BE2C (cell line): Measurements from ENCODE around the gene SPARC.

Experiments used
- DNase-seq: peaks from one replicate; pipeline ENCODE4 v3.0.0-alpha.2; 2020
- H3K27me3 ChIP-seq: fragments of 250-450 bp; sonication (Bioruptor Pico); 2 replicates; pipeline ENCODE4 v1.5.1; 2020; ENCODE audit warnings: mild to moderate bottlenecking
- H3K36me3 ChIP-seq: fragments of 250-450 bp; sonication (Bioruptor Pico); 2 replicates; pipeline ENCODE4 v1.5.1; 2020; ENCODE audit warnings: mild to moderate bottlenecking
- H3K4me1 ChIP-seq: fragments of 250-450 bp; sonication (Bioruptor Pico); 2 replicates; pipeline ENCODE4 v1.5.1; 2020
- H3K4me3 ChIP-seq: 2 replicates; pipeline ENCODE4 v1.5.1; 2011; ENCODE audit warnings: low read depth, low read length
- H3K9me3 ChIP-seq: fragments of 250-450 bp; sonication (Bioruptor Pico); 2 replicates; pipeline ENCODE4 v1.5.1; 2020
- CTCF ChIP-seq: IDR thresholded peaks from 2 replicates; pipeline ENCODE4 v1.5.1; 2012; ENCODE audit warnings: mild to moderate bottlenecking, low read depth, low read length

The SPARC gene

GRCh38 chr5:151630088-151630487 lies 56.6 kb downstream of the SPARC start:
- Histone ChIP-seq H3K4me3 (no peak overlapping the region), H3K27me3 (peaks cover 7% of the 10 kb centered on the region), H3K36me3 (no peaks in the 10 kb centered on the region), H3K4me1 (no peaks in the 10 kb centered on the region), H3K9me3 (no peaks in the 10 kb centered on the region)
- DNase-seq: no peak
- no peak for TF ChIP-seq CTCF

DNA sequence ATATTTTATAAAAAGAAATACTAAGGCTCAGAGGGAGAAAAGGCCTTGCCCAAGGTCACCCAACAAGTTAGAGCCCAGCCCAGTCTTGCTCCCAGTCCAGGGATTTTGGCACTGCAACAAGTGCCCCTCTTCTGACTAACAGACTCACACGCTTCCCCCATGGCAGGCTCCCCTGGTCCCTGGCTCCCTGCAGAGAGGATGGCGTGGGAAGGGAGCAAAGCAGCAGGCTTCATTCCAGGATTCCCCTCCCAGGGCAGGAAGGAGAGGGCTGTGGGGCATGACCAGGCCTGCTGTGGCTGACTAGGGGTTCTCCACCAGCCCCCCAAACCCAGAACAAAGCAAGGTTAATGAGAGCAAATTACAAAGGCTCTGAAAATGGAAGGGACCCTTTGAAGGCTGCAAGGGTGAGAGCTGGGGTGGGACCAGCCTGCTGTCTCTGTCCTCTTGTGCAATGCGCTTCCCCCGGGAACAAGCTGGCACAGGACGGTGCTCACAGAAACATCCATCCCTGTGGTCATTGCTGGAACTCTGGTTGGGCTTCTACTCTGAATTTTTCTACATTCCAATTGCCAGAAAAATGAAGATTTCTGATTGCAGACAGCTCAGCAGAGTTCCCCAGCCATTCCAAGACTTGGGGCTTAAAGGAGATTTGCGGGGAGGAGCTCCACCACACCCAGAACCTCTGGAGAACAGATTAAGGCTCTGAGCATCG lies 58.4 kb downstream of the SPARC start:
- H3K4me1 ChIP-seq: no peaks in the 10 kb centered on the region
- H3K9me3 ChIP-seq: no peaks in the 10 kb centered on the region
- DNase-seq: no peak
- peaks cover 5% of the 10 kb centered on the region; the same call in 1 of the 2 replicates for H3K27me3 ChIP-seq
- TF ChIP-seq CTCF: no peak
- H3K36me3 ChIP-seq: no peaks in the 10 kb centered on the region
- H3K4me3 ChIP-seq: no peak overlapping the region

DNA sequence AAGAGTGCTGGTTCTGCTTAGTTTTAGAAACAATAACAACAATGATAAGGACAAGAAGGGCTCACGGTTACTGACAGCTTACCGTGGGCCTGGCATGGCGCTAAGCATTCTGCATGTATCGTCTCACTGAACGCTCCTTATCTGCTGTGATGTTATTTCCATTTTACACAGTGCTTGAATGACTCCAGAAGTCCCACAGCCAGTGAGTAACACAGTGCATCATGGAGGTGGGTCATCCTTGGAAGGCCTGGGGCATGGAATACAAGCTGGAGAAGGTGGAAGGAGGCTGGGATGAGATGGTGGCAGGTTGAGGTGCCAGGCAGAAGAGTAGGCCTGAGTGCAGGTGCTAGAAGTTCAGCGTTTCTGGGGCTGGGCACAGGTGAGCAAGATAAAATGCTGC lies 59.1 kb downstream of the SPARC start:
- H3K9me3 ChIP-seq: no peaks in the 10 kb centered on the region
- no peak for TF ChIP-seq CTCF
- DNase-seq: no peak

GRCh38 chr5:151625285-151625684 lies 61.4 kb downstream of the SPARC start:
- no peaks in the 10 kb centered on the region for H3K9me3 ChIP-seq
- TF ChIP-seq CTCF: no peak
- no peaks in the 10 kb centered on the region for H3K36me3 ChIP-seq
- DNase-seq: no peak
- H3K4me1 ChIP-seq: no peaks in the 10 kb centered on the region
- no peaks in the 10 kb centered on the region; the same call in 1 of the 2 replicates for H3K27me3 ChIP-seq
- no peak overlapping the region for H3K4me3 ChIP-seq

More for the DNA sequence above, 59.1 kb downstream of the SPARC start:
- H3K27me3 ChIP-seq: peaks cover under 1% of the 10 kb centered on the region; the same call in 1 of the 2 replicates
- H3K36me3 ChIP-seq: no peaks in the 10 kb centered on the region
- H3K4me3 ChIP-seq: no peak overlapping the region
- H3K4me1 ChIP-seq: no peaks in the 10 kb centered on the region

- H3K36me3 ChIP-seq: no peaks in the 10 kb centered on the region
- H3K4me3 ChIP-seq: no peak overlapping the region
- no peaks in the 10 kb centered on the region; the same call in 1 of the 2 replicates for H3K27me3 ChIP-seq
- no peak for TF ChIP-seq CTCF
- DNase-seq: no peak
- no peaks in the 10 kb centered on the region for H3K4me1 ChIP-seq
- no peaks in the 10 kb centered on the region for H3K9me3 ChIP-seq
These were observed 62.2 kb downstream of the SPARC start for GRCh38 chr5:151624476-151624875.

- Histone ChIP-seq H3K36me3 (no peaks in the 10 kb centered on the region), H3K27me3 (no peaks in the 10 kb centered on the region; the same call in 1 of the 2 replicates), H3K4me3 (no peak overlapping the region), H3K9me3 (no peaks in the 10 kb centered on the region), H3K4me1 (no peaks in the 10 kb centered on the region)
- no peak for DNase-seq
- no peak for TF ChIP-seq CTCF
These were observed 64.2 kb downstream of the SPARC start for GRCh38 chr5:151622367-151623088.
